ENCODE data around the gene SEC16B. TPM values are rescaled to one million over a fixed set of nuclear protein-coding genes. Genes with fewer than 3 reads are reported as not detected.

The SEC16B gene
- total and polyA plus RNA-seq, 12 donors: 0.32 to 19.0 (median 1.5) TPM

DNA sequence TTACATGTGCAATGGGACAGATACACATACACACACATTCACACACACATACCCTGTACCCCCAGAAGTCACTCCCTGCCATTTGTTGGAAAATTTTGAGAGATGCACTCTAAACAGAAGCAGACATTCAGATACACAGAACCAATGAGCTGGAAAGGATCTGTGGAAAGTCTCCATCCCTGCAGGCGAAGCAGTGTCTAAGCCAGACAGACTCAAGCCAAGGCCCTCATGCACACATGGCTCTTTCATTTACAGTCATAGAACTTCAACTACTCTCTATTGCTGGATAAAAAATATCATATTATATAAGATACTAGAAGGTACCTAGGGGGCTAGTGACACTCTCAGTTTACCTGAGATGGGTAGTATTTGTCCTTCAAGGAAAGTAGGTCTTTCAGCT, 7.3 kb upstream of the SEC16B start:
- H3K4me1 ChIP-seq: peaks cover 0 to 8% (median 0%) of the 10 kb centered on the region in 9 donors
- ATAC-seq (no peak), DNase-seq (no peak)
- no peaks in the 10 kb centered on the region for H3K27me3 ChIP-seq
- peaks cover 0 to 26% (median 3%) of the 10 kb centered on the region in 9 donors for H3K36me3 ChIP-seq
- no peaks in the 10 kb centered on the region for H3K9me3 ChIP-seq
- 85 to 94% methylated on average over 1 of the region's 1 CpG for WGBS, 2 donors
- intact Hi-C loops (cut with DNase I): no loop called here
- no peak overlapping the region for H3K27ac ChIP-seq
- H3K4me3 ChIP-seq: no peak overlapping the region
- no peak for TF ChIP-seq CTCF (IDR thresholded peaks at IDR 0.05)

DNA sequence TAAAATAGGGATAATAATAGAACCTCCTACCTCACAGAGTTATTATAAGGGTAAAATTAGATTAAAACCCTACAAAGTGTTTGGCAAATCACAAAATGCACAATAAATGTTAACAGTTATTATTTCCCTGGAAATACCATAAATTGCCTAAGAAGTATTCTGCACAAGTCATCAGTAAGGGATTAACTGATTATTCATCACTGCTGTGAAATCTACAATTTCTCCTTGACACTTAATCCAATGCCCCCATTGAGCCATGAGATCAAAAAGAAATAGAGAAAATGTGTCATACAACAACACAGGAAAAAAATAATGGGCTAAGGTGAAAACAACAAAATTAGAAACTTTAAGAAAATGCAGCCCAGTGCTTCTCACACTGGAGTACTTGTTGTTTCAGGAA, 6.7 kb upstream of the SEC16B start:
- Histone ChIP-seq H3K4me3 (no peak overlapping the region), H3K27ac (no peak overlapping the region), H3K36me3 (peaks cover 0 to 26% (median 3%) of the 10 kb centered on the region in 9 donors), H3K4me1 (peaks cover 0 to 8% (median 0%) of the 10 kb centered on the region in 9 donors), H3K27me3 (no peaks in the 10 kb centered on the region), H3K9me3 (no peaks in the 10 kb centered on the region)
- TF ChIP-seq CTCF (IDR thresholded peaks at IDR 0.05): no peak
- ATAC-seq (no peak), DNase-seq (no peak)
- intact Hi-C loops (cut with DNase I): no loop called here

DNA sequence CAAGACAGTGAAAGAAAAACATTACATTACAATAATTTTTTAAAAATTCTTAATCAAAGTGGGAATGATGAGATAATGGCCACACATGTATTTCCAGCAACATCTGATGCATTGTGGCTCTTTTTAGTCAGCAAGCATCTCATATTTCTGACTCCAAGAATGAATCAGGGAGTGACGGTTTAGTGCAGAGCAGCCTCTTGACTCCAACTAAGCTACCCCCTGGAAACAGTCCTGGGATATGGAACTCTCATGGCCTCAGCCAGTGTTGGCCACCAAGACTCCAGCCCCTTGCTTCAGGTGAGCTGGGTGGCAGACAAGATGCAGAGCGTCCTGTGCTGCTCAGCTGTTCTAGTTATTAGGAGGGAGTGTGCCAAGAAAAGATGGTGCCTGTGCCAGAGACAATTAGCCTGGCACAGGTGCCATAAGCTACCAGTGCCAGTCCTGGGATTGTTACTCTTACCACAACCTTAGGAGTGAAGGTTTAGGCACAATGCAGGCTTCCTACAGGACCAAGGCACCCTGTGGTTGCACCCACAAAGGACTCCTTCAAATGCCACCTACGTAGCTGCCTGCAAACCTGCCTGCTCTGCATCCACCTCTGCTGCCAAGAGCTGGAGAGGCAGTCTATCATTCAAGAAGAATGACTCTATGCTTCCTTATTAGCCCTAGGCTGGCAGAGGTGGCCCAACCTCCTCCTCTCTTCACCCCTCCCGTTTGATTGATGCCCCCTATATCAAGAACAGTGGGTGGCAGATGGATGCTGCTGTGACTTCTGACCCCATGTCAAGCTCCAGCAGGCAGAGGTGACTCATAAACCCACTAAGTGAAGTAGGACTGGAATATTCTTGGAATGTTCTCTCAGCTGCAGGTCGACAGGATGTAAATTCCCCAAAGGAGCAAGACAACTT, 6.0 kb upstream of the SEC16B start:
- TF ChIP-seq CTCF (IDR thresholded peaks at IDR 0.05): no peak
- no peaks in the 10 kb centered on the region for H3K9me3 ChIP-seq
- peak in 3 of 8 donors; percentile 17 to 53 (median 39) for ATAC-seq
- intact Hi-C loops (cut with DNase I): no loop called here
- no peaks in the 10 kb centered on the region for H3K27me3 ChIP-seq
- no peak for DNase-seq
- peaks cover 0 to 26% (median 3%) of the 10 kb centered on the region in 9 donors for H3K36me3 ChIP-seq
- peaks cover 0 to 8% (median 0%) of the 10 kb centered on the region in 9 donors for H3K4me1 ChIP-seq
- H3K4me3 ChIP-seq: no peak overlapping the region
- no peak overlapping the region for H3K27ac ChIP-seq
- WGBS, 2 donors: 67 to 78% methylated on average over 5 of the region's 5 CpGs

DNA sequence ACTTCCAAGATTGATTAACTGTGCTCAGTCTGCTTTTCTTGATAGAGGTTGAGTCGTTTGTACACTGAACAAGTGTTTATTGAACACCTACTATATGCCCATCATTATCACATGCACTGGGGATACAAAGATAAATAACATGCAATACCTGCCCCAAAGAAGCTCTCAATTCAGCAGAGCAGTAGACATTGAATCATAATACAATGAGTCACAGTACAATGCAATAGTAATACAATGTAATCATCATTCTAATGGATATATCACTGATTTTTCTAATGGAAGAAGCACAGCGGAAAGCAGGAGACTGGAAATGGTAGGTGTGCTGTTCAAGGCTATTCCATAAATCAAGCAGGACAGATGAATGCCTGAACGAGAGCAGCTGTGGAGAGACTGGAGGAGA, 3.7 kb upstream of the SEC16B start:
- TF ChIP-seq CTCF (IDR thresholded peaks at IDR 0.05): no peak

More for the DNA sequence above, 3.7 kb upstream of the SEC16B start:
- Histone ChIP-seq H3K4me3 (no peak overlapping the region), H3K4me1 (peaks cover 0 to 7% (median 0%) of the 10 kb centered on the region in 9 donors), H3K27me3 (no peaks in the 10 kb centered on the region), H3K9me3 (no peaks in the 10 kb centered on the region), H3K36me3 (peaks cover 0 to 29% (median 3%) of the 10 kb centered on the region in 9 donors), H3K27ac (no peak overlapping the region)
- ATAC-seq (no peak), DNase-seq (no peak)
- intact Hi-C loops (cut with DNase I): no loop called here
- 84 to 85% methylated on average over 3 of the region's 3 CpGs for WGBS, 2 donors
